IMR-90 (cell line): Measurements from ENCODE around the gene NWD2. TPM values are rescaled to one million over a fixed set of nuclear protein-coding genes. Genes with fewer than 3 reads are reported as not detected.

Experiments used
- ATAC-seq: fragments of 200-7000 bp; cut with Tn5 transposase; 2 replicates; pipeline ENCODE4 v1.9.1; 2020; ENCODE audit warnings: low read depth, mild to moderate bottlenecking, moderate library complexity
- BruUV-seq: library from RNA; stranded (reverse); fragments of 400-500 nt; replicated peaks from 2 replicates; lab custom pipeline; 2021; lab: Mats Ljungman, UMichigan
- CTCF ChIA-PET: fragments of 300-600 bp; formaldehyde crosslinking; extraction: SDS; loops from one replicate; lab custom pipeline; 2021; ENCODE audit warnings: antibody characterized with exemption; lab: Yijun Ruan, JAX
- POLR2A ChIA-PET: fragments of 300-600 bp; sonication (Branson Sonifier 250); formaldehyde crosslinking; loops from one replicate; lab custom pipeline; 2022; ENCODE audit warnings: antibody characterized with exemption; ENCODE audit not compliant: unreplicated experiment; lab: Charles Lee
- DNase-seq: peaks from one replicate; pipeline ENCODE4 v3.0.0; 2013
- H2AFZ ChIP-seq: replicated peaks from 2 replicates; pipeline ENCODE3; 2013; ENCODE audit warnings: low read length, mild to moderate bottlenecking; ENCODE audit not compliant: poor library complexity
- H2AK5ac ChIP-seq: 2 replicates; pipeline ENCODE4 v1.6.1; 2013; ENCODE audit warnings: low read depth, low read length, inconsistent platforms
- H2AK9ac ChIP-seq: replicated peaks from 2 replicates; pipeline ENCODE3; 2013; ENCODE audit warnings: mild to moderate bottlenecking, low read depth, low read length, moderate library complexity; ENCODE audit not compliant: poor library complexity
- H2BK120ac ChIP-seq: 2 replicates; pipeline ENCODE4 v1.6.1; 2013; ENCODE audit warnings: low read depth, low read length, inconsistent platforms
- H2BK15ac ChIP-seq: 3 replicates; pipeline ENCODE4 v1.6.1; 2013; ENCODE audit warnings: low read depth, low read length, inconsistent platforms
- H2BK20ac ChIP-seq: 2 replicates; pipeline ENCODE4 v1.6.1; 2013; ENCODE audit warnings: low read depth, mild to moderate bottlenecking, inconsistent platforms, low read length, moderate library complexity
- H2BK5ac ChIP-seq: 2 replicates; pipeline ENCODE4 v1.6.1; 2013; ENCODE audit warnings: mild to moderate bottlenecking, low read depth, low read length, inconsistent platforms; ENCODE audit not compliant: poor library complexity, severe bottlenecking
- H3K14ac ChIP-seq: replicated peaks from 2 replicates; pipeline ENCODE4 v1.6.1; 2013; ENCODE audit warnings: low read depth, low read length, inconsistent platforms
- H3K18ac ChIP-seq: 2 replicates; pipeline ENCODE4 v1.6.1; 2013; ENCODE audit warnings: low read depth, low read length, control low read depth
- H3K23ac ChIP-seq: 2 replicates; pipeline ENCODE4 v1.6.1; 2013; ENCODE audit warnings: low read depth, low read length, inconsistent platforms
- H3K27ac ChIP-seq: 2 replicates; pipeline ENCODE4 v1.5.1; 2013; ENCODE audit warnings: mild to moderate bottlenecking, control low read depth, low read length; ENCODE audit not compliant: insufficient read depth
- H3K27me3 ChIP-seq: 2 replicates; pipeline ENCODE4 v1.6.1; 2013; ENCODE audit warnings: low read length; ENCODE audit not compliant: control insufficient read depth, insufficient read depth
- H3K36me3 ChIP-seq: 2 replicates; pipeline ENCODE4 v1.6.1; 2013; ENCODE audit warnings: low read length, mixed read lengths; ENCODE audit not compliant: control insufficient read depth, insufficient read depth
- H3K4ac ChIP-seq: 2 replicates; pipeline ENCODE4 v1.6.1; 2013; ENCODE audit warnings: low read depth, low read length, inconsistent platforms
- H3K4me1 ChIP-seq: 2 replicates; pipeline ENCODE4 v1.6.1; 2013; ENCODE audit warnings: low read length, mixed read lengths; ENCODE audit not compliant: control insufficient read depth, insufficient read depth
- H3K4me2 ChIP-seq: 2 replicates; pipeline ENCODE4 v1.6.1; 2013; ENCODE audit warnings: low read depth, mild to moderate bottlenecking, control low read depth, low read length, moderate library complexity
- H3K4me3 ChIP-seq: 2 replicates; pipeline ENCODE4 v1.5.1; 2013; ENCODE audit warnings: low read depth, mild to moderate bottlenecking, control low read depth, low read length, moderate library complexity; ENCODE audit not compliant: insufficient read depth
- H3K56ac ChIP-seq: 2 replicates; pipeline ENCODE4 v1.6.1; 2013; ENCODE audit warnings: low read length, inconsistent platforms; ENCODE audit not compliant: insufficient read depth; ENCODE audit errors: extremely low read depth
- H3K79me1 ChIP-seq, 2 experiments: 2 replicates each; pipeline ENCODE4 v1.6.1; 2013; ENCODE audit warnings: low read length in 2 of 2, inconsistent platforms in 1 of 2, low read depth in 1 of 2
- H3K9ac ChIP-seq: 2 replicates; pipeline ENCODE4 v1.6.1; 2013; ENCODE audit warnings: low read depth, low read length, control low read depth
- H3K9me1 ChIP-seq: 2 replicates; pipeline ENCODE4 v1.6.1; 2013; ENCODE audit warnings: low read length, inconsistent platforms; ENCODE audit not compliant: insufficient read depth
- H3K9me3 ChIP-seq: 2 replicates; pipeline ENCODE4 v1.6.1; 2013; ENCODE audit warnings: low read length; ENCODE audit not compliant: control insufficient read depth, insufficient read depth
- H4K20me1 ChIP-seq: 2 replicates; pipeline ENCODE4 v1.6.1; 2013; ENCODE audit warnings: low read length, inconsistent platforms; ENCODE audit not compliant: insufficient read depth
- H4K5ac ChIP-seq: 2 replicates; pipeline ENCODE4 v1.6.1; 2013; ENCODE audit warnings: mild to moderate bottlenecking, low read depth, low read length, control low read depth
- H4K8ac ChIP-seq, 2 experiments: 2 replicates each; pipeline ENCODE4 v1.6.1; 2013; ENCODE audit warnings: low read depth in 2 of 2, low read length in 2 of 2, control low read depth in 1 of 2, inconsistent platforms in 1 of 2
- H4K91ac ChIP-seq: 2 replicates; pipeline ENCODE4 v1.6.1; 2013; ENCODE audit warnings: low read depth, low read length, inconsistent platforms; ENCODE audit not compliant: insufficient read depth
- BHLHE40 ChIP-seq: fragments of 150-350 bp; IDR thresholded peaks from 2 replicates; pipeline ENCODE4 v1.6.1; 2016; ENCODE audit warnings: mild to moderate bottlenecking, low read depth, low read length
- CTCF ChIP-seq: conservative IDR thresholded peaks from 2 replicates; pipeline ENCODE4 v1.5.1; 2012; ENCODE audit warnings: mild to moderate bottlenecking, low read depth, low read length, improper control_type of control experiment
- ELK1 ChIP-seq: fragments of 150-350 bp; IDR thresholded peaks from 2 replicates; pipeline ENCODE4 v1.6.1; 2016; ENCODE audit warnings: low read depth, mild to moderate bottlenecking, low read length, moderate library complexity, borderline replicate concordance
- FOS ChIP-seq: fragments of 150-350 bp; IDR thresholded peaks from 2 replicates; pipeline ENCODE4 v1.6.1; 2016; ENCODE audit warnings: low read depth, low read length
- MAFK ChIP-seq: IDR thresholded peaks from 2 replicates; pipeline ENCODE4 v1.6.1; 2012; ENCODE audit warnings: low read depth, low read length, improper control_type of control experiment
- MAZ ChIP-seq: IDR thresholded peaks from 2 replicates; pipeline ENCODE4 v1.6.1; 2012; ENCODE audit warnings: low read depth, mild to moderate bottlenecking, low read length, improper control_type of control experiment, moderate library complexity, borderline replicate concordance
- MXI1 ChIP-seq: IDR thresholded peaks from 2 replicates; pipeline ENCODE4 v1.6.1; 2012; ENCODE audit warnings: low read depth, mild to moderate bottlenecking, low read length, moderate library complexity, borderline replicate concordance
- RAD21 ChIP-seq: IDR thresholded peaks from 2 replicates; pipeline ENCODE4 v1.6.1; 2012; ENCODE audit warnings: low read length, improper control_type of control experiment
- RCOR1 ChIP-seq: IDR thresholded peaks from 2 replicates; pipeline ENCODE4 v1.6.1; 2012; ENCODE audit warnings: mild to moderate bottlenecking, low read length, improper control_type of control experiment; ENCODE audit not compliant: insufficient replicate concordance
- RFX5 ChIP-seq: IDR thresholded peaks from 2 replicates; pipeline ENCODE4 v1.8.0; 2012; ENCODE audit warnings: low read depth, mild to moderate bottlenecking, low read length, moderate library complexity
- SMC3 ChIP-seq: fragments of 150-350 bp; IDR thresholded peaks from 2 replicates; pipeline ENCODE4 v1.6.1; 2016; ENCODE audit warnings: low read depth, mild to moderate bottlenecking, antibody characterized with exemption, low read length, moderate library complexity
- USF2 ChIP-seq: fragments of 150-350 bp; IDR thresholded peaks from 2 replicates; pipeline ENCODE4 v1.6.1; 2017; ENCODE audit warnings: mild to moderate bottlenecking, antibody characterized with exemption, low read length, low read depth
- whole genome bisulfite sequencing, 2 experiments: methylation state at CpG; one replicate each; pipeline versions ENCODE4 v1.1.5 to v1.1.7; 2013; ENCODE audit warnings: missing lambda C conversion rate in 2 of 2; ENCODE audit not compliant: insufficient read length in 1 of 2; ENCODE audit errors: extremely low coverage in 2 of 2; 5-methylcytosine and 5-hydroxymethylcytosine counted together
- dilution Hi-C: fragments of 300-500 bp; cut with HindIII; formaldehyde crosslinking; loops from one replicate; pipeline ENCODE4 v1.14.3; 2018; ENCODE audit warnings: low sequenced_read_pairs; ENCODE audit not compliant: unreplicated experiment
- in situ Hi-C: fragments of 300-500 bp; cut with MboI; formaldehyde crosslinking; loops from 3 replicates; pipeline ENCODE4 v1.14.3; 2019; ENCODE audit warnings: low sequenced_read_pairs, inconsistent platforms, mixed read lengths
- intact Hi-C: fragments of 100-400 bp; cut with micrococcal nuclease; formaldehyde crosslinking; loops from 2 replicates; pipeline ENCODE4 v1.10.0; 2022
- polyA plus RNA-seq, 3 experiments: library from polyadenylated mRNA; depleted of rRNA; stranded (reverse); fragments of >200 nt; gene quantifications; 2 replicates each; pipeline ENCODE4 v1.2.3, GENCODE V29; 2012; ENCODE audit warnings: low replicate concordance in 1 of 3
- total RNA-seq: library from RNA; depleted of rRNA; stranded (reverse); fragments of >200 nt; gene quantifications from 2 replicates; pipeline ENCODE4 v1.2.3, GENCODE V29; 2012

The NWD2 gene
- total and polyA plus RNA-seq, 2 of the 4 experiments (the other 2 are of a cell fraction): not detected

- no peak for DNase-seq
- in situ Hi-C loops (no loop called here), dilution Hi-C loops (no loop called here), intact Hi-C loops (no loop called here)
- H2BK5ac ChIP-seq: no peak overlapping the region
- no peaks in the 10 kb centered on the region for H3K9me1 ChIP-seq
- ChIA-PET POLR2A (no interaction called here), CTCF (no interaction called here)
- no peak overlapping the region for H4K5ac ChIP-seq
- H3K4me3 ChIP-seq: no peak overlapping the region
- no peak overlapping the region for H2BK120ac ChIP-seq
- H3K4ac ChIP-seq: no peak overlapping the region
- H2AFZ ChIP-seq: no peak overlapping the region
- no peak overlapping the region for H3K14ac ChIP-seq
- H3K36me3 ChIP-seq: no peaks in the 10 kb centered on the region
- TF ChIP-seq USF2 (no peak), MAFK (no peak), MAZ (no peak), RAD21 (no peak), ELK1 (no peak), SMC3 (no peak), CTCF (no peak), RCOR1 (no peak), MXI1 (no peak), FOS (no peak), BHLHE40 (no peak), RFX5 (no peak)
- H3K23ac ChIP-seq: no peak overlapping the region
- H3K79me1 ChIP-seq: no peaks in the 10 kb centered on the region
- H2BK20ac ChIP-seq: no peak overlapping the region
- H3K4me2 ChIP-seq: no peak overlapping the region
- H3K18ac ChIP-seq: no peak overlapping the region
- H3K9ac ChIP-seq: no peak overlapping the region
- no peak overlapping the region for H4K91ac ChIP-seq
- no peak overlapping the region for H3K27ac ChIP-seq
- H4K8ac ChIP-seq: no peak overlapping the region
- H2BK15ac ChIP-seq: no peak overlapping the region
- no TSS peak for BruUV-seq
- no peak overlapping the region for H3K56ac ChIP-seq
- no peaks in the 10 kb centered on the region for H4K20me1 ChIP-seq
- WGBS, 2 experiments: 80% methylated on average over 2 of the region's 6 CpGs; no CpG with 5 or more reads in 1 of the 2 experiments
- H2AK9ac ChIP-seq: no peak overlapping the region
- H2AK5ac ChIP-seq: no peak overlapping the region
- no peaks in the 10 kb centered on the region for H3K27me3 ChIP-seq
- H3K4me1 ChIP-seq: no peaks in the 10 kb centered on the region
- H3K9me3 ChIP-seq: peaks cover 9% of the 10 kb centered on the region
- no peak for ATAC-seq
Observed at GRCh38 chr4:37304612-37305011, 60.1 kb downstream of the NWD2 start.
